ENCODE data around the gene YTHDC2. TPM values are rescaled to one million over a fixed set of nuclear protein-coding genes. Genes with fewer than 3 reads are reported as not detected.

Gene YTHDC2
- total and polyA plus RNA-seq, 4 donors: 6.2 to 32.9 (median 14.8) TPM

DNA sequence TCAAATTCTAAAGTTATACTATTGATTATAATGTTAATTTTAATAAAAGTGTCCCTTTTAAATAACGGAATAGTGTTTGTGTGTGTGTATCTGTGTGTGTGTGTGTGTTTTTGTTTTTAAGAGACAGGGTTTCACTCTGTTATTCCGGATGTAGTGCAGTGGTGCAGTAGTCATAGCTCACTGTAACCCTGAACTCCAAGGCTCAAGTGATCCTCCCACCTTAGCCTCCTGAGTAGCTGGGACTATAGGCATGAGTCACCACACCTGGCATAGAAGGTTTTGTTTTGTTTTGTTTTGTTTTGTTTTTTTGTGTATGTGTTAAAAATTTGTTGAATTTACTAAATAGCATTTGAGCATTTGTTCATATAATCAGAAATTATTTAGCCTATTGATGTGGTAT lies 64.6 kb downstream of the YTHDC2 start:
- H3K4me1 ChIP-seq (ENCODE audit: control insufficient read depth in 4 of 4, insufficient read depth in 4 of 4, low read length in 3 of 4): no peaks in the 10 kb centered on the region
- H3K9ac ChIP-seq (ENCODE audit: low read depth in 1 of 2, low read length in 2 of 2): no peak overlapping the region
- no peaks in the 10 kb centered on the region for H3K9me3 ChIP-seq (ENCODE audit: control insufficient read depth in 4 of 4, low read length in 3 of 4)
- H3K27ac ChIP-seq (ENCODE audit: low read depth in 1 of 2, low read length in 2 of 2): no peak overlapping the region
- H3K4me3 ChIP-seq (ENCODE audit: low read depth in 1 of 3, low read length in 3 of 3): no peak overlapping the region
- no peak for TF ChIP-seq TAF1 (conservative IDR thresholded peaks at IDR 0.05)
- TF ChIP-seq SP1 (IDR thresholded peaks at IDR 0.05): no peak
- no peak for TF ChIP-seq JUND (IDR thresholded peaks at IDR 0.05)
- no peak for TF ChIP-seq HNF4G (IDR thresholded peaks at IDR 0.05)
- no peak for TF ChIP-seq MAX (IDR thresholded peaks at IDR 0.05)
- TF ChIP-seq REST (IDR thresholded peaks at IDR 0.05): no peak
- TF ChIP-seq FOXA2 (IDR thresholded peaks at IDR 0.05): no peak
- no peak for TF ChIP-seq RXRA (IDR thresholded peaks at IDR 0.05)
- TF ChIP-seq GABPA (IDR thresholded peaks at IDR 0.05 in 1 of 2, conservative IDR thresholded peaks at IDR 0.05 in 1 of 2): no peak
- TF ChIP-seq RAD21 (IDR thresholded peaks at IDR 0.05): no peak
- no peak for TF ChIP-seq ATF3 (IDR thresholded peaks at IDR 0.05)
- no peak for TF ChIP-seq EGR1 (IDR thresholded peaks at IDR 0.05; ENCODE audit: low read depth in 2 of 2)
- TF ChIP-seq, protein P1, sequence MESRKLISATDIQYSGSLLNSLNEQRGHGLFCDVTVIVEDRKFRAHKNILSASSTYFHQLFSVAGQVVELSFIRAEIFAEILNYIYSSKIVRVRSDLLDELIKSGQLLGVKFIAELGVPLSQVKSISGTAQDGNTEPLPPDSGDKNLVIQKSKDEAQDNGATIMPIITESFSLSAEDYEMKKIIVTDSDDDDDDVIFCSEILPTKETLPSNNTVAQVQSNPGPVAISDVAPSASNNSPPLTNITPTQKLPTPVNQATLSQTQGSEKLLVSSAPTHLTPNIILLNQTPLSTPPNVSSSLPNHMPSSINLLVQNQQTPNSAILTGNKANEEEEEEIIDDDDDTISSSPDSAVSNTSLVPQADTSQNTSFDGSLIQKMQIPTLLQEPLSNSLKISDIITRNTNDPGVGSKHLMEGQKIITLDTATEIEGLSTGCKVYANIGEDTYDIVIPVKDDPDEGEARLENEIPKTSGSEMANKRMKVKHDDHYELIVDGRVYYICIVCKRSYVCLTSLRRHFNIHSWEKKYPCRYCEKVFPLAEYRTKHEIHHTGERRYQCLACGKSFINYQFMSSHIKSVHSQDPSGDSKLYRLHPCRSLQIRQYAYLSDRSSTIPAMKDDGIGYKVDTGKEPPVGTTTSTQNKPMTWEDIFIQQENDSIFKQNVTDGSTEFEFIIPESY (IDR thresholded peaks at IDR 0.05): no peak
- TF ChIP-seq FOXA1 (IDR thresholded peaks at IDR 0.05): no peak
- no peak for TF ChIP-seq YY1 (IDR thresholded peaks at IDR 0.05)
- no peak for TF ChIP-seq HNF4A (conservative IDR thresholded peaks at IDR 0.05)
- TF ChIP-seq, protein P2, sequence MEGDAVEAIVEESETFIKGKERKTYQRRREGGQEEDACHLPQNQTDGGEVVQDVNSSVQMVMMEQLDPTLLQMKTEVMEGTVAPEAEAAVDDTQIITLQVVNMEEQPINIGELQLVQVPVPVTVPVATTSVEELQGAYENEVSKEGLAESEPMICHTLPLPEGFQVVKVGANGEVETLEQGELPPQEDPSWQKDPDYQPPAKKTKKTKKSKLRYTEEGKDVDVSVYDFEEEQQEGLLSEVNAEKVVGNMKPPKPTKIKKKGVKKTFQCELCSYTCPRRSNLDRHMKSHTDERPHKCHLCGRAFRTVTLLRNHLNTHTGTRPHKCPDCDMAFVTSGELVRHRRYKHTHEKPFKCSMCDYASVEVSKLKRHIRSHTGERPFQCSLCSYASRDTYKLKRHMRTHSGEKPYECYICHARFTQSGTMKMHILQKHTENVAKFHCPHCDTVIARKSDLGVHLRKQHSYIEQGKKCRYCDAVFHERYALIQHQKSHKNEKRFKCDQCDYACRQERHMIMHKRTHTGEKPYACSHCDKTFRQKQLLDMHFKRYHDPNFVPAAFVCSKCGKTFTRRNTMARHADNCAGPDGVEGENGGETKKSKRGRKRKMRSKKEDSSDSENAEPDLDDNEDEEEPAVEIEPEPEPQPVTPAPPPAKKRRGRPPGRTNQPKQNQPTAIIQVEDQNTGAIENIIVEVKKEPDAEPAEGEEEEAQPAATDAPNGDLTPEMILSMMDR (IDR thresholded peaks at IDR 0.05; ENCODE audit: low read depth, low read length, missing input control): no peak
- no peak for DNase-seq (ENCODE audit: low spot score)
- no peaks in the 10 kb centered on the region for H3K27me3 ChIP-seq (ENCODE audit: control insufficient read depth in 4 of 4, insufficient read depth in 4 of 4, low read length in 3 of 4)
- 94% methylated on average over 2 of the region's 2 CpGs for WGBS
- peaks cover 5 to 27% (median 16%) of the 10 kb centered on the region in 4 donors for H3K36me3 ChIP-seq (ENCODE audit: control insufficient read depth in 4 of 4, insufficient read depth in 3 of 4, low read depth in 1 of 4, low read length in 3 of 4)
